H1 (cell line): ENCODE results near the gene ATXN2. TPM values are rescaled to one million over a fixed set of nuclear protein-coding genes. Genes with fewer than 3 reads are reported as not detected.

Experiments
- EGR1 ChIP-seq: IDR thresholded peaks from 2 replicates; pipeline ENCODE4 v1.6.1; 2011; ENCODE audit warnings: low read depth, low read length, borderline replicate concordance
- EP300 ChIP-seq, 2 experiments: IDR thresholded peaks; 1 replicate in 1 of 2; 2 replicates in 1 of 2; pipeline ENCODE4 v1.6.1; 2011 to 2012; ENCODE audit warnings: low read depth in 2 of 2, low read length in 2 of 2, mild to moderate bottlenecking in 2 of 2, borderline replicate concordance in 1 of 2, inconsistent platforms in 1 of 2, moderate library complexity in 1 of 2
- SIRT6 ChIP-seq: IDR thresholded peaks from one replicate; pipeline ENCODE4 v1.7.1; 2012; ENCODE audit warnings: low read length, inconsistent platforms
- SRF ChIP-seq: IDR thresholded peaks from 2 replicates; pipeline ENCODE4 v1.6.1; 2011; ENCODE audit warnings: mild to moderate bottlenecking, low read depth, low read length, moderate library complexity
- TAF7 ChIP-seq: optimal IDR thresholded peaks from 2 replicates; pipeline ENCODE3; 2011; ENCODE audit warnings: low read depth, mild to moderate bottlenecking, inconsistent platforms, low read length, moderate library complexity, borderline replicate concordance
- polyA plus RNA-seq, 7 experiments: library from polyadenylated mRNA; depleted of rRNA in 3 of 7; stranded (reverse) in 5 of 7; unstranded in 2 of 7; fragments of >200 nt in 5 of 7; fragments of 200-250 nt in 2 of 7; gene quantifications; 1 replicate in 5 of 7; 2 replicates in 1 of 7; 4 replicates in 1 of 7; pipeline versions ENCODE4 v1.2.1 to v1.2.3, GENCODE V29; 2011 to 2013; ENCODE audit warnings: missing spikeins in 2 of 7, mixed read lengths in 2 of 7
- total RNA-seq: library from RNA; stranded (reverse); fragmentation: NEBNext Ultra II Directional; extraction: Animal tissue kit (Norgen Biotek cat#: 25700); gene quantifications from 2 replicates; pipeline ENCODE4 v1.2.1, GENCODE V29; 2021

ATXN2 gene
- total and polyA plus RNA-seq, 2 of the 8 experiments (the other 6 are each of a cell fraction or from before 2014, with no cell fraction given), result 46.6 to 80.7 TPM

- TF ChIP-seq TAF7 (no peak), SRF (no peak), SIRT6 (no peak), EP300 (IDR thresholded peaks at IDR 0.05; ENCODE audit: borderline replicate concordance in 1 of 2, low read depth in 2 of 2, low read length in 2 of 2) (no peak), EGR1 (no peak)
- TF ChIP-seq, all 59 proteins: peak for 0
Measured at GRCh38 chr12:111438481-111438880, 160.6 kb downstream of the ATXN2 start (continued).
